ENCODE data around the gene SMPD1. TPM values are rescaled to one million over a fixed set of nuclear protein-coding genes. Genes with fewer than 3 reads are reported as not detected.

The SMPD1 gene
- total and polyA plus RNA-seq, 2 of the 4 experiments (the other 2 are of a cell fraction), result 19.5 to 108 TPM

DNA sequence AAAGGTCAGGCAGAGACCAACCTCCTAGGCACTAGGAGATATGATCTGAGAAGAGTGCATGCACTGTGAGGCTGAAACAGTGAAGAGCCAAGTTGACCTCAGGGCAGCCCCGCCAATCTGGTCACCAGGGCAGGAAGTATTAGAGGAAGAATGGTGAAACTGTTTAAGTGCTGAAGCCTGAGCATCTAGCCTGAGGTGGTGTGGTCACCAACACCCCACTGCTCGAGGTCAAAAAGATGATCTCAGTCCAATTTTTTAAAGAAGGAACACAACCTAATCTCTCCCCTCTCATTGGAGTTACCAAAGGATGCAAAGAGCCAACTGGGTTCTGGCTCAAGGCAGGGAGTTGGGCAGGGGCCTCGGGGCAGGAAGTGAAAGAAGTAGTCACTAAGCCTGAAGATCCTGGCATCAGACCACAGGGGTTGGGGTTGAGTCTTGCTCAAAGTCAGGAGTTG, 24.6 kb downstream of the SMPD1 start:
- CTCF ChIA-PET, result no interaction called here
- H2AK5ac ChIP-seq (ENCODE audit: low read depth, low read length), result no peak overlapping the region
- H2AK9ac ChIP-seq (replicated peaks; ENCODE audit: low read depth, low read length, poor library complexity), result no peak overlapping the region
- peaks cover 27% of the 10 kb centered on the region for H3K9me1 ChIP-seq (ENCODE audit: insufficient read depth, low read length)
- H3K18ac ChIP-seq (ENCODE audit: low read depth, low read length), result no peak overlapping the region
- H4K5ac ChIP-seq (ENCODE audit: low read depth, low read length), result no peak overlapping the region
- peaks cover 37% of the 10 kb centered on the region for H4K20me1 ChIP-seq (ENCODE audit: insufficient read depth, low read length)
- intact Hi-C loops (cut with micrococcal nuclease) (no loop called here), dilution Hi-C loops (cut with HindIII; ENCODE audit: low sequenced_read_pairs, unreplicated experiment) (no loop called here), in situ Hi-C loops (cut with MboI; ENCODE audit: low sequenced_read_pairs) (no loop called here)
- peaks cover 26 to 66% of the 10 kb centered on the region in 2 experiments for H3K79me1 ChIP-seq (ENCODE audit: low read depth in 1 of 2, low read length in 2 of 2)
- POLR2A ChIA-PET (ENCODE audit: unreplicated experiment), result no interaction called here
- H3K23ac ChIP-seq (ENCODE audit: low read depth, low read length), result no peak overlapping the region
- H4K91ac ChIP-seq (ENCODE audit: insufficient read depth, low read depth, low read length), result no peak overlapping the region
- H2BK120ac ChIP-seq (ENCODE audit: low read depth, low read length), result no peak overlapping the region
- no peak overlapping the region for H3K4me2 ChIP-seq (ENCODE audit: low read depth, low read length)
- H3K14ac ChIP-seq (replicated peaks; ENCODE audit: low read depth, low read length), result peak overlapping the region; percentile 48; the same call in 1 of the 2 replicates
- no peak overlapping the region for H2BK20ac ChIP-seq (ENCODE audit: low read depth, low read length)
- H3K4me1 ChIP-seq (ENCODE audit: control insufficient read depth, insufficient read depth, low read length), result peaks cover 7% of the 10 kb centered on the region
- no peaks in the 10 kb centered on the region for H3K27me3 ChIP-seq (ENCODE audit: control insufficient read depth, insufficient read depth, low read length)
- 100% methylated on average over 1 of the region's 3 CpGs; no CpG with 5 or more reads in 1 of the 2 experiments for WGBS, 2 experiments (ENCODE audit: extremely low coverage in 2 of 2, insufficient read length in 1 of 2)
- no peak overlapping the region for H3K4ac ChIP-seq (ENCODE audit: low read depth, low read length)
- H2BK15ac ChIP-seq (ENCODE audit: low read depth, low read length), result no peak overlapping the region
- no peak for TF ChIP-seq RCOR1 (IDR thresholded peaks at IDR 0.05; ENCODE audit: insufficient replicate concordance, low read length)
- no peak for TF ChIP-seq CEBPB (IDR thresholded peaks at IDR 0.05; ENCODE audit: low read depth, low read length)
- TF ChIP-seq MAFK (IDR thresholded peaks at IDR 0.05; ENCODE audit: low read depth, low read length), result no peak
- TF ChIP-seq MXI1 (IDR thresholded peaks at IDR 0.05; ENCODE audit: borderline replicate concordance, low read depth, low read length), result no peak
- TF ChIP-seq, protein P1, sequence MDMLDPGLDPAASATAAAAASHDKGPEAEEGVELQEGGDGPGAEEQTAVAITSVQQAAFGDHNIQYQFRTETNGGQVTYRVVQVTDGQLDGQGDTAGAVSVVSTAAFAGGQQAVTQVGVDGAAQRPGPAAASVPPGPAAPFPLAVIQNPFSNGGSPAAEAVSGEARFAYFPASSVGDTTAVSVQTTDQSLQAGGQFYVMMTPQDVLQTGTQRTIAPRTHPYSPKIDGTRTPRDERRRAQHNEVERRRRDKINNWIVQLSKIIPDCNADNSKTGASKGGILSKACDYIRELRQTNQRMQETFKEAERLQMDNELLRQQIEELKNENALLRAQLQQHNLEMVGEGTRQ (IDR thresholded peaks at IDR 0.05; ENCODE audit: low read depth, low read length), result no peak
- no peak for TF ChIP-seq POLR2A (IDR thresholded peaks at IDR 0.05; ENCODE audit: low read depth, low read length)
- TF ChIP-seq RAD21 (IDR thresholded peaks at IDR 0.05; ENCODE audit: low read length), result no peak
- TF ChIP-seq BHLHE40 (IDR thresholded peaks at IDR 0.05; ENCODE audit: low read depth, low read length), result no peak
- no peak for TF ChIP-seq MAZ (IDR thresholded peaks at IDR 0.05; ENCODE audit: borderline replicate concordance, low read depth, low read length)
- no peak for TF ChIP-seq FOS (IDR thresholded peaks at IDR 0.05; ENCODE audit: low read depth, low read length)
- no peak for TF ChIP-seq RFX5 (IDR thresholded peaks at IDR 0.05; ENCODE audit: low read depth, low read length)
- TF ChIP-seq, protein P2, sequence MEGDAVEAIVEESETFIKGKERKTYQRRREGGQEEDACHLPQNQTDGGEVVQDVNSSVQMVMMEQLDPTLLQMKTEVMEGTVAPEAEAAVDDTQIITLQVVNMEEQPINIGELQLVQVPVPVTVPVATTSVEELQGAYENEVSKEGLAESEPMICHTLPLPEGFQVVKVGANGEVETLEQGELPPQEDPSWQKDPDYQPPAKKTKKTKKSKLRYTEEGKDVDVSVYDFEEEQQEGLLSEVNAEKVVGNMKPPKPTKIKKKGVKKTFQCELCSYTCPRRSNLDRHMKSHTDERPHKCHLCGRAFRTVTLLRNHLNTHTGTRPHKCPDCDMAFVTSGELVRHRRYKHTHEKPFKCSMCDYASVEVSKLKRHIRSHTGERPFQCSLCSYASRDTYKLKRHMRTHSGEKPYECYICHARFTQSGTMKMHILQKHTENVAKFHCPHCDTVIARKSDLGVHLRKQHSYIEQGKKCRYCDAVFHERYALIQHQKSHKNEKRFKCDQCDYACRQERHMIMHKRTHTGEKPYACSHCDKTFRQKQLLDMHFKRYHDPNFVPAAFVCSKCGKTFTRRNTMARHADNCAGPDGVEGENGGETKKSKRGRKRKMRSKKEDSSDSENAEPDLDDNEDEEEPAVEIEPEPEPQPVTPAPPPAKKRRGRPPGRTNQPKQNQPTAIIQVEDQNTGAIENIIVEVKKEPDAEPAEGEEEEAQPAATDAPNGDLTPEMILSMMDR (conservative IDR thresholded peaks at IDR 0.05; ENCODE audit: low read depth, low read length), result no peak
- no peak for TF ChIP-seq CHD1 (IDR thresholded peaks at IDR 0.05; ENCODE audit: low read depth, low read length)
- TF ChIP-seq, protein P3, sequence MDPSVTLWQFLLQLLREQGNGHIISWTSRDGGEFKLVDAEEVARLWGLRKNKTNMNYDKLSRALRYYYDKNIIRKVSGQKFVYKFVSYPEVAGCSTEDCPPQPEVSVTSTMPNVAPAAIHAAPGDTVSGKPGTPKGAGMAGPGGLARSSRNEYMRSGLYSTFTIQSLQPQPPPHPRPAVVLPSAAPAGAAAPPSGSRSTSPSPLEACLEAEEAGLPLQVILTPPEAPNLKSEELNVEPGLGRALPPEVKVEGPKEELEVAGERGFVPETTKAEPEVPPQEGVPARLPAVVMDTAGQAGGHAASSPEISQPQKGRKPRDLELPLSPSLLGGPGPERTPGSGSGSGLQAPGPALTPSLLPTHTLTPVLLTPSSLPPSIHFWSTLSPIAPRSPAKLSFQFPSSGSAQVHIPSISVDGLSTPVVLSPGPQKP (IDR thresholded peaks at IDR 0.05; ENCODE audit: borderline replicate concordance, low read depth, low read length), result no peak
- no peak for TF ChIP-seq SMC3 (IDR thresholded peaks at IDR 0.05; ENCODE audit: low read depth, low read length)
- DNase-seq (no peak), ATAC-seq (ENCODE audit: low read depth) (no peak)
- no TSS peak for BruUV-seq (replicated peaks)
- no peaks in the 10 kb centered on the region for H3K9me3 ChIP-seq (ENCODE audit: control insufficient read depth, insufficient read depth, low read length)
- no peak overlapping the region for H3K9ac ChIP-seq (ENCODE audit: low read depth, low read length)
- no peak overlapping the region for H4K8ac ChIP-seq (ENCODE audit: low read depth in 2 of 2, low read length in 2 of 2)
- H3K4me3 ChIP-seq (ENCODE audit: insufficient read depth, low read depth, low read length), result no peak overlapping the region
- no peak overlapping the region for H3K27ac ChIP-seq (ENCODE audit: insufficient read depth, low read length)
- H2AFZ ChIP-seq (replicated peaks; ENCODE audit: low read length, poor library complexity), result no peak overlapping the region
- no peak overlapping the region for H2BK5ac ChIP-seq (ENCODE audit: low read depth, low read length, poor library complexity, severe bottlenecking)
- H3K36me3 ChIP-seq (ENCODE audit: control insufficient read depth, insufficient read depth, low read length), result peaks cover 10% of the 10 kb centered on the region; the same call in 1 of the 2 replicates
- H3K56ac ChIP-seq (ENCODE audit: extremely low read depth, insufficient read depth, low read length), result no peak overlapping the region
